Amniotic stem cell (primary cell): ENCODE measurements around the gene PGBD5.

Experiments used
- DNase-seq: peaks from one replicate; lab custom pipeline; 2025; lab: John Stamatoyannopoulos, UW

The PGBD5 gene

GRCh38 chr1:230347896-230348295 lies 78.2 kb downstream of the PGBD5 start:
- no peak for DNase-seq

- no peak for DNase-seq
Observed at GRCh38 chr1:230345139-230345885, 80.8 kb downstream of the PGBD5 start.

- no peak for DNase-seq
Observed at GRCh38 chr1:230342699-230343098, 83.4 kb downstream of the PGBD5 start.

- no peak for DNase-seq
Observed at GRCh38 chr1:230342019-230342418, 84.1 kb downstream of the PGBD5 start.

- no peak for DNase-seq
Observed at GRCh38 chr1:230341162-230341546, 85.0 kb downstream of the PGBD5 start.

- no peak for DNase-seq
Observed at GRCh38 chr1:230340526-230341161, 85.5 kb downstream of the PGBD5 start.

- no peak for DNase-seq
Observed at GRCh38 chr1:230339033-230339432, 87.1 kb downstream of the PGBD5 start.

GRCh38 chr1:230337266-230337665 lies 88.9 kb downstream of the PGBD5 start:
- no peak for DNase-seq

GRCh38 chr1:230335861-230336522 lies 90.1 kb downstream of the PGBD5 start:
- no peak for DNase-seq

- DNase-seq: no peak
Observed at GRCh38 chr1:230334447-230334837, 91.7 kb downstream of the PGBD5 start.

GRCh38 chr1:230333590-230334446 lies 92.3 kb downstream of the PGBD5 start:
- DNase-seq: no peak

- no peak for DNase-seq
Observed at GRCh38 chr1:230332575-230333066, 93.5 kb downstream of the PGBD5 start.

GRCh38 chr1:230332061-230332460 lies 94.1 kb downstream of the PGBD5 start:
- DNase-seq: no peak

GRCh38 chr1:230330157-230330556 lies 96.0 kb downstream of the PGBD5 start:
- no peak for DNase-seq

GRCh38 chr1:230328342-230329015 lies 97.7 kb downstream of the PGBD5 start:
- no peak for DNase-seq

- no peak for DNase-seq
Observed at GRCh38 chr1:230327892-230328284, 98.2 kb downstream of the PGBD5 start.

- DNase-seq: no peak
Observed at GRCh38 chr1:230326971-230327891, 98.9 kb downstream of the PGBD5 start.

GRCh38 chr1:230323686-230324085 lies 102.4 kb downstream of the PGBD5 start:
- no peak for DNase-seq

GRCh38 chr1:230322967-230323547 lies 103.1 kb downstream of the PGBD5 start:
- DNase-seq: no peak

- no peak for DNase-seq
Observed at GRCh38 chr1:230322421-230322756, 103.7 kb downstream of the PGBD5 start.
